GM23338 (cell line): ENCODE data around the gene INTS3. TPM values are rescaled to one million over a fixed set of nuclear protein-coding genes. Genes with fewer than 3 reads are reported as not detected.

Experiments
- ATAC-seq: fragments of 200-7000 bp; cut with Tn5 transposase; 3 replicates; pipeline ENCODE4 v1.9.1; 2020
- DNase-seq: peaks from one replicate; pipeline ENCODE4 v3.0.0-alpha.2; 2015; ENCODE audit warnings: low spot score
- H2AFZ ChIP-seq: fragments of 200-600 bp; sonication (generic); 2 replicates; pipeline ENCODE4 v1.8.0; 2016; ENCODE audit warnings: antibody characterized with exemption, mild to moderate bottlenecking, moderate library complexity
- H3F3A ChIP-seq: fragments of 200-600 bp; sonication (generic); replicated peaks from 2 replicates; pipeline ENCODE4 v1.8.0; 2017; ENCODE audit warnings: antibody characterized with exemption, mixed run types, low read depth
- H3K27ac ChIP-seq: fragments of 200-600 bp; sonication (generic); 2 replicates; pipeline ENCODE4 v1.6.1; 2016; ENCODE audit warnings: low read depth
- H3K27me3 ChIP-seq: fragments of 200-600 bp; sonication (generic); 2 replicates; pipeline ENCODE4 v1.8.0; 2016; ENCODE audit warnings: mild to moderate bottlenecking, mixed run types, moderate library complexity; ENCODE audit not compliant: insufficient read depth
- H3K36me3 ChIP-seq: fragments of 200-600 bp; sonication (generic); 2 replicates; pipeline ENCODE4 v1.8.0; 2016; ENCODE audit warnings: mild to moderate bottlenecking; ENCODE audit not compliant: insufficient read depth
- H3K4me1 ChIP-seq: fragments of 200-600 bp; sonication (generic); 2 replicates; pipeline ENCODE4 v1.8.0; 2016; ENCODE audit warnings: mild to moderate bottlenecking, moderate library complexity; ENCODE audit not compliant: insufficient read depth
- H3K4me2 ChIP-seq: fragments of 200-600 bp; sonication (generic); 2 replicates; pipeline ENCODE4 v1.7.1; 2017; ENCODE audit warnings: mixed run types
- H3K4me3 ChIP-seq: fragments of 200-600 bp; sonication (generic); 2 replicates; pipeline ENCODE4 v1.6.1; 2016; ENCODE audit warnings: mixed run types
- H3K79me2 ChIP-seq: fragments of 200-600 bp; sonication (generic); replicated peaks from 2 replicates; pipeline ENCODE4 v1.8.0; 2017; ENCODE audit warnings: mild to moderate bottlenecking; ENCODE audit not compliant: insufficient read depth
- H3K9me2 ChIP-seq: fragments of 200-600 bp; sonication (generic); 2 replicates; pipeline ENCODE4 v1.8.0; 2017; ENCODE audit not compliant: insufficient read depth
- H4K20me1 ChIP-seq: fragments of 200-600 bp; sonication (generic); replicated peaks from 2 replicates; pipeline ENCODE4 v1.8.0; 2017; ENCODE audit warnings: mild to moderate bottlenecking; ENCODE audit not compliant: insufficient read depth
- H3K27ac Mint-ChIP-seq: 2 replicates; pipeline ENCODE4 v1.8.0; 2020; ENCODE audit warnings: inconsistent platforms, mild to moderate bottlenecking, moderate library complexity, mixed read lengths
- H3K27me3 Mint-ChIP-seq: 3 replicates; pipeline ENCODE4 v1.8.0; 2022; ENCODE audit warnings: low read depth, mild to moderate bottlenecking, moderate library complexity, mixed read lengths, inconsistent platforms; ENCODE audit not compliant: insufficient read depth, poor library complexity
- H3K36me3 Mint-ChIP-seq: 3 replicates; pipeline ENCODE4 v1.8.0; 2021; ENCODE audit warnings: low read depth, mild to moderate bottlenecking, inconsistent platforms, moderate library complexity, mixed read lengths
- H3K4me1 Mint-ChIP-seq: 3 replicates; pipeline ENCODE4 v1.8.0; 2020; ENCODE audit warnings: mild to moderate bottlenecking, inconsistent platforms, mixed read lengths
- H3K4me3 Mint-ChIP-seq: 3 replicates; pipeline ENCODE4 v1.8.0; 2021; ENCODE audit warnings: moderate library complexity, mild to moderate bottlenecking, inconsistent platforms, mixed read lengths
- H3K9me3 Mint-ChIP-seq: 3 replicates; pipeline ENCODE4 v1.8.0; 2020; ENCODE audit warnings: moderate library complexity, mild to moderate bottlenecking, inconsistent platforms, mixed read lengths
- CREB1 ChIP-seq: fragments of 250-450 bp; sonication (Bioruptor Pico); IDR thresholded peaks from 2 replicates; pipeline ENCODE4 v1.5.0; 2020; ENCODE audit warnings: low read depth, mild to moderate bottlenecking, moderate library complexity
- EZH2 ChIP-seq: fragments of 200-600 bp; sonication (generic); IDR thresholded peaks from one replicate; pipeline ENCODE4 v1.8.0; 2017; ENCODE audit warnings: antibody characterized with exemption, mild to moderate bottlenecking, low read depth; ENCODE audit not compliant: unreplicated experiment
- EZH2phosphoT487 ChIP-seq: fragments of 200-600 bp; sonication (generic); IDR thresholded peaks from one replicate; pipeline ENCODE4 v1.8.1; 2018; ENCODE audit warnings: antibody characterized with exemption; ENCODE audit not compliant: unreplicated experiment
- JUNB ChIP-seq: IDR thresholded peaks from one replicate; pipeline ENCODE4 v1.6.1; 2016; ENCODE audit warnings: antibody characterized with exemption; ENCODE audit not compliant: unreplicated experiment
- NANOG ChIP-seq: IDR thresholded peaks from 2 replicates; pipeline ENCODE4 v1.6.1; 2016; ENCODE audit warnings: antibody characterized with exemption, borderline replicate concordance
- POLR2AphosphoS5 ChIP-seq: IDR thresholded peaks from 2 replicates; pipeline ENCODE4 v1.6.1; 2016; ENCODE audit warnings: antibody characterized with exemption, low read depth
- STAT1 ChIP-seq: IDR thresholded peaks from one replicate; pipeline ENCODE4 v1.6.1; 2016; ENCODE audit warnings: antibody characterized with exemption; ENCODE audit not compliant: unreplicated experiment
- ZNF114 ChIP-seq: fragments of 250-450 bp; sonication (Bioruptor Pico); IDR thresholded peaks from 2 replicates; pipeline ENCODE4 v1.5.0; 2020; ENCODE audit warnings: mild to moderate bottlenecking, moderate library complexity
- ZNF331 ChIP-seq: fragments of 250-450 bp; sonication (Bioruptor Pico); IDR thresholded peaks from 2 replicates; pipeline ENCODE4 v1.5.0; 2020; ENCODE audit warnings: low read depth, mild to moderate bottlenecking, moderate library complexity
- polyA plus RNA-seq: library from polyadenylated mRNA; unstranded; fragments of >200 nt; fragmentation: Nextera tagmentation; extraction: Ambion mirVana; gene quantifications from 2 replicates; pipeline ENCODE4 v1.2.1, GENCODE V29; 2016
- total RNA-seq: library from RNA; depleted of rRNA; stranded (reverse); fragments of >200 nt; shearing (Covaris generic); gene quantifications from 2 replicates; pipeline ENCODE4 v1.2.3, GENCODE V29; 2014
- TF ChIP-seq, protein P1 (sequence below), 2 experiments: fragments of 200-600 bp in 1 of 2; sonication (generic) in 1 of 2; conservative IDR thresholded peaks; 2 replicates each; pipeline versions ENCODE4 v1.5.1 to v1.6.1; 2016 to 2017; ENCODE audit warnings: antibody characterized with exemption in 2 of 2, low read depth in 2 of 2, mild to moderate bottlenecking in 2 of 2, moderate library complexity in 1 of 2
- TF ChIP-seq, protein P2 (sequence below): IDR thresholded peaks from one replicate; pipeline ENCODE4 v1.6.1; 2018; ENCODE audit warnings: antibody characterized with exemption; ENCODE audit not compliant: unreplicated experiment

The INTS3 gene
- total and polyA plus RNA-seq, 2 experiments from 2014 or later = 22.7 to 51.3 TPM

GRCh38 chr1:153734396-153735089, 6.7 kb downstream of the INTS3 start (continued):
- TF ChIP-seq ZNF114 (CRISPR knock-in tag) (no peak), CREB1 (CRISPR knock-in tag) (no peak), JUNB (no peak), ZNF331 (CRISPR knock-in tag) (no peak), NANOG (no peak), EZH2phosphoT487 (no peak), POLR2AphosphoS5 (no peak), EZH2 (no peak), STAT1 (no peak)
- TF ChIP-seq, protein P1, sequence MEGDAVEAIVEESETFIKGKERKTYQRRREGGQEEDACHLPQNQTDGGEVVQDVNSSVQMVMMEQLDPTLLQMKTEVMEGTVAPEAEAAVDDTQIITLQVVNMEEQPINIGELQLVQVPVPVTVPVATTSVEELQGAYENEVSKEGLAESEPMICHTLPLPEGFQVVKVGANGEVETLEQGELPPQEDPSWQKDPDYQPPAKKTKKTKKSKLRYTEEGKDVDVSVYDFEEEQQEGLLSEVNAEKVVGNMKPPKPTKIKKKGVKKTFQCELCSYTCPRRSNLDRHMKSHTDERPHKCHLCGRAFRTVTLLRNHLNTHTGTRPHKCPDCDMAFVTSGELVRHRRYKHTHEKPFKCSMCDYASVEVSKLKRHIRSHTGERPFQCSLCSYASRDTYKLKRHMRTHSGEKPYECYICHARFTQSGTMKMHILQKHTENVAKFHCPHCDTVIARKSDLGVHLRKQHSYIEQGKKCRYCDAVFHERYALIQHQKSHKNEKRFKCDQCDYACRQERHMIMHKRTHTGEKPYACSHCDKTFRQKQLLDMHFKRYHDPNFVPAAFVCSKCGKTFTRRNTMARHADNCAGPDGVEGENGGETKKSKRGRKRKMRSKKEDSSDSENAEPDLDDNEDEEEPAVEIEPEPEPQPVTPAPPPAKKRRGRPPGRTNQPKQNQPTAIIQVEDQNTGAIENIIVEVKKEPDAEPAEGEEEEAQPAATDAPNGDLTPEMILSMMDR (conservative IDR thresholded peaks at IDR 0.05; ENCODE audit: low read depth in 2 of 2) = no peak
- TF ChIP-seq, protein P2, sequence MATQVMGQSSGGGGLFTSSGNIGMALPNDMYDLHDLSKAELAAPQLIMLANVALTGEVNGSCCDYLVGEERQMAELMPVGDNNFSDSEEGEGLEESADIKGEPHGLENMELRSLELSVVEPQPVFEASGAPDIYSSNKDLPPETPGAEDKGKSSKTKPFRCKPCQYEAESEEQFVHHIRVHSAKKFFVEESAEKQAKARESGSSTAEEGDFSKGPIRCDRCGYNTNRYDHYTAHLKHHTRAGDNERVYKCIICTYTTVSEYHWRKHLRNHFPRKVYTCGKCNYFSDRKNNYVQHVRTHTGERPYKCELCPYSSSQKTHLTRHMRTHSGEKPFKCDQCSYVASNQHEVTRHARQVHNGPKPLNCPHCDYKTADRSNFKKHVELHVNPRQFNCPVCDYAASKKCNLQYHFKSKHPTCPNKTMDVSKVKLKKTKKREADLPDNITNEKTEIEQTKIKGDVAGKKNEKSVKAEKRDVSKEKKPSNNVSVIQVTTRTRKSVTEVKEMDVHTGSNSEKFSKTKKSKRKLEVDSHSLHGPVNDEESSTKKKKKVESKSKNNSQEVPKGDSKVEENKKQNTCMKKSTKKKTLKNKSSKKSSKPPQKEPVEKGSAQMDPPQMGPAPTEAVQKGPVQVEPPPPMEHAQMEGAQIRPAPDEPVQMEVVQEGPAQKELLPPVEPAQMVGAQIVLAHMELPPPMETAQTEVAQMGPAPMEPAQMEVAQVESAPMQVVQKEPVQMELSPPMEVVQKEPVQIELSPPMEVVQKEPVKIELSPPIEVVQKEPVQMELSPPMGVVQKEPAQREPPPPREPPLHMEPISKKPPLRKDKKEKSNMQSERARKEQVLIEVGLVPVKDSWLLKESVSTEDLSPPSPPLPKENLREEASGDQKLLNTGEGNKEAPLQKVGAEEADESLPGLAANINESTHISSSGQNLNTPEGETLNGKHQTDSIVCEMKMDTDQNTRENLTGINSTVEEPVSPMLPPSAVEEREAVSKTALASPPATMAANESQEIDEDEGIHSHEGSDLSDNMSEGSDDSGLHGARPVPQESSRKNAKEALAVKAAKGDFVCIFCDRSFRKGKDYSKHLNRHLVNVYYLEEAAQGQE = no peak

DNA sequence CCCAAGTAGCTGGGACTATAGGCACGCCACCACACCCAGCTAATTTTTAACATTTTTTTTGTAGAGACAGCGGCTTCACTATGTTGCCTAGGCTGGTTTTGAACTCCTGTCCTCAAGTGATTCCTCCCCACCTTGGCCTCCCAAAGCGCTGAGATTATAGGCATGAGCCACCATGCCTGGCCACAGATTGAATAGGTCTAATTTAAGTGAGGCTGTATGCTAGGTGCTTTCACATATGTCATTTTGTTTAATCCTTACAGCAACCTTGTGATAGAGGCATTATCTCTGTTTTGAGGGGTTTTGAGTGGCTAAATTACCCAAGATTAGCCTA, 7.2 kb downstream of the INTS3 start:
- H3K27ac ChIP-seq = no peak overlapping the region; the same call in 1 of the 2 replicates
- TF ChIP-seq ZNF331 (CRISPR knock-in tag) (no peak), EZH2 (no peak), STAT1 (no peak), EZH2phosphoT487 (no peak)
- TF ChIP-seq, protein P2 = no peak

More for the DNA sequence above, 7.2 kb downstream of the INTS3 start:
- H3K4me3 ChIP-seq = no peak overlapping the region
- DNase-seq (no peak), ATAC-seq (no peak)
- H3K27me3 Mint-ChIP-seq = peaks cover 7% of the 10 kb centered on the region
- H2AFZ ChIP-seq = no peak overlapping the region
- H3F3A ChIP-seq = peaks cover 5% of the 10 kb centered on the region; the same call in 1 of the 2 replicates
- H3K9me3 Mint-ChIP-seq = no peaks in the 10 kb centered on the region
- H3K4me1 ChIP-seq = peaks cover 15% of the 10 kb centered on the region
- peak overlapping the region; percentile 92; the same call in 1 of the 2 replicates for H3K27ac Mint-ChIP-seq
- H3K4me2 ChIP-seq = no peak overlapping the region
- H3K36me3 Mint-ChIP-seq = peaks cover 61% of the 10 kb centered on the region
- peaks cover 40% of the 10 kb centered on the region for H3K79me2 ChIP-seq
- no peaks in the 10 kb centered on the region for H3K9me2 ChIP-seq
- H3K36me3 ChIP-seq = peaks cover 11% of the 10 kb centered on the region; the same call in 1 of the 2 replicates
- 0 out of 2 replicates have a peak, but pooled peaks cover 5% of the 10 kb centered on the region for H4K20me1 ChIP-seq
- peaks cover 30% of the 10 kb centered on the region for H3K4me1 Mint-ChIP-seq
- no peak overlapping the region for H3K4me3 Mint-ChIP-seq
- H3K27me3 ChIP-seq = no peaks in the 10 kb centered on the region
